Bronchial smooth muscle cell (primary cell): ENCODE data around the gene ACSM3. TPM values are rescaled to one million over a fixed set of nuclear protein-coding genes. Genes with fewer than 3 reads are reported as not detected.

ENCODE experiments used
- total RNA-seq: library from RNA; depleted of rRNA; stranded (reverse); fragments of >200 nt; gene quantifications from 2 replicates; pipeline ENCODE4 v1.2.1, GENCODE V29; 2014

The ACSM3 gene
- total RNA-seq: 0.47 and 0.69 TPM in 2 replicates

GRCh38 chr16:20763461-20764232 lies at the start of gene ACSM3:
ACSM3 (plus strand) TSS chr16:20764014; CDS start chr16:20770035, 6,021 bp downstream.

GRCh38 chr16:20741554-20742285 lies 22.1 kb upstream of the ACSM3 start, which contains the start of gene THUMPD1:
THUMPD1 (minus strand) TSS chr16:20741818; CDS start chr16:20741739, 79 bp downstream.

GRCh38 chr16:20806168-20807050 lies 42.6 kb downstream of the ACSM3 start, which contains the start of the genes ERI2 and REXO5:
ERI2 (minus strand) TSS chr16:20806472; CDS start chr16:20806430, 42 bp downstream.
REXO5 (plus strand) TSS chr16:20806527; CDS start chr16:20806954, 427 bp downstream.

Other genes with a start within 250 kb of the ACSM3 start
- not detected in 2 replicates for gene ACSM2B, start 187.6 kb upstream of the ACSM3 start, total RNA-seq
- not detected in 2 replicates for gene ACSM1, start 66.3 kb upstream of the ACSM3 start, total RNA-seq
- 35.9 and 77.1 TPM in 2 replicates for gene THUMPD1, start 22.2 kb upstream of the ACSM3 start, total RNA-seq
- 13.7 and 20.3 TPM in 2 replicates for gene ERI2, start 42.5 kb downstream of the ACSM3 start, total RNA-seq
- 5.7 TPM in 2 replicates for gene REXO5, start 42.5 kb downstream of the ACSM3 start, total RNA-seq
- gene DCUN1D3, start 136.3 kb downstream of the ACSM3 start, total RNA-seq: 18.0 and 18.8 TPM in 2 replicates
- 53.6 and 78.6 TPM in 2 replicates for gene LYRM1, start 136.8 kb downstream of the ACSM3 start, total RNA-seq